ENCODE data around the gene CACNA1B. TPM values are rescaled to one million over a fixed set of nuclear protein-coding genes. Genes with fewer than 3 reads are reported as not detected.
"Not testable (repeated sequence)": the region's sequence is repeated elsewhere in the genome, so short reads cannot be mapped to it uniquely, and the experiment has no call there.

The CACNA1B gene
- 3.0 and 3.1 TPM in 2 replicates for total RNA-seq
- long read RNA-seq: 0 reads

DNA sequence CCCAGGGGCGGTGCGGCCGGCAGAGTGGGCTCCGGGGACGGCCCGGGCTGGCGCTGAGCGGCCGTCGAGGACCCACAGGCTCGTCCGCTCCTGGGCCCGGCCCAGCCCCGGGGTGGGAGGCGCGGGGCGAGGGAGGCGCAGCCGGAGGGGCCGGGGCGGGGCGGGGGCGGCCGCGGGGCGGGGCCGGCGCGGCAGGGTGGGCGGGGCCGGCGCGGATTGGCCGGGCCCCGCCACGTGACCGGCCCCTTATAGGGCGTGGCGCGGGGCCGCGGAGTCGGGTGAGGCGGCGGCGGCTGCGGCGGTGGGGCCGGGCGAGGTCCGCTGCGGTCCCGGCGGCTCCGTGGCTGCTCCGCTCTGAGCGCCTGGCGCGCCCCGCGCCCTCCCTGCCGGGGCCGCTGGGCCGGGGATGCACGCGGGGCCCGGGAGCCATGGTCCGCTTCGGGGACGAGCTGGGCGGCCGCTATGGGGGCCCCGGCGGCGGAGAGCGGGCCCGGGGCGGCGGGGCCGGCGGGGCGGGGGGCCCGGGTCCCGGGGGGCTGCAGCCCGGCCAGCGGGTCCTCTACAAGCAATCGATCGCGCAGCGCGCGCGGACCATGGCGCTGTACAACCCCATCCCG is at the start of gene CACNA1B:
Gene CACNA1B (plus strand): TSS at position 277 of the 617 bp plus-strand sequence. CDS start 152 bp downstream, at position 429.
- not testable (repeated sequence) for H3K27ac Mint-ChIP-seq (ENCODE audit: unreplicated experiment); H3K4me1 Mint-ChIP-seq; H3K9me3 Mint-ChIP-seq; H3K36me3 Mint-ChIP-seq (ENCODE audit: low read depth)
- H3K4me3 Mint-ChIP-seq: peak within 1 kb of the TSS; percentile 63
- H3K27me3 Mint-ChIP-seq (ENCODE audit: low read depth): peaks cover 44% of the 10 kb centered on the region
- peak; percentile 24 for DNase-seq (ENCODE audit: low read depth, low spot score)

GRCh38 chr9:137827908-137828526 is 49.6 kb upstream of the CACNA1B start:
- Mint-ChIP-seq H3K4me3 (no peak overlapping the region), H3K4me1 (no peaks in the 10 kb centered on the region), H3K27me3 (ENCODE audit: low read depth) (no peaks in the 10 kb centered on the region), H3K9me3 (no peaks in the 10 kb centered on the region), H3K36me3 (ENCODE audit: low read depth) (peaks cover 51% of the 10 kb centered on the region), H3K27ac (ENCODE audit: unreplicated experiment) (no peak overlapping the region)
- DNase-seq (ENCODE audit: low read depth, low spot score): no peak
- TF ChIP-seq CTCF (conservative IDR thresholded peaks at IDR 0.05): no peak

DNA sequence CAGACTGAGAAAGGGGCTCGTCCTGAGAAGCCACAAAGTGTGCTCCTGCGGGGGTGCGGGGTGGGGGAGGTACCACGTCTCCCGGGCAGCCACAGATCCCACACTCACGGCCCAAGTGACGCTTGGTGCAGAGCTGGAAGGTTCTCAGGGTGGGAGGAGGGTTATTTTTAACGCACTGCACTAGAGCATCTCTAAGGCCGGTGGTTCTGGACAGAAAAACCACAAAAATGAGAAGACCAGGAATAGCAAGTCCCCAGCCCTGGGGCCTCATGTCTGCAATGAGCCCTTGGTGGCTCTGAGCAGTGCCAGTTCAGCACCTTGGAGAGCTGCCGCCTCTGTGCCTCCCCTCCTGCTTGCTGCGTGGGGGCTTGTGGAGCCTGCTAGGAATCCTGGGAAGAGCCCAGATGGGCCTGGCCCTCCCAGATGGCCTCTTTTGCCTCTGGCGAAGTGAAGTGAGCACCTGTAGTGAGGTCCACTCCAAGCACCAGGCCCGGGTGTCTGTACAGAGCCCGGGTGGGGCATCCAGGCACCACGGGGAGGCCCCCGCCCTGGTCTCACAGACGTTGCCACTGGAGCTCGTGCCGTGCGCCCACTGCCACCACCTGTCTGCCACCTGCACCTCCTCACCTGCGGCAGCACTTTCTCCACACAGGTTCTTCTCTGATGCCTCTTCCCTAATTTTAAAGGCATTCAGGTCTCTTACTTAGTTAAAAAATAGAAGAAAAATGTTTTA is 48.9 kb upstream of the CACNA1B start:
- peaks cover 50% of the 10 kb centered on the region for H3K36me3 Mint-ChIP-seq (ENCODE audit: low read depth)
- no peak for TF ChIP-seq CTCF (conservative IDR thresholded peaks at IDR 0.05)
- H3K4me3 Mint-ChIP-seq: no peak overlapping the region
- no peaks in the 10 kb centered on the region for H3K9me3 Mint-ChIP-seq
- no peak overlapping the region for H3K27ac Mint-ChIP-seq (ENCODE audit: unreplicated experiment)
- H3K27me3 Mint-ChIP-seq (ENCODE audit: low read depth): no peaks in the 10 kb centered on the region
- DNase-seq (ENCODE audit: low read depth, low spot score): peak; percentile 45
- H3K4me1 Mint-ChIP-seq: no peaks in the 10 kb centered on the region

GRCh38 chr9:137829260-137829996 is 48.2 kb upstream of the CACNA1B start:
- Mint-ChIP-seq H3K27me3 (ENCODE audit: low read depth) (no peaks in the 10 kb centered on the region), H3K4me3 (no peak overlapping the region), H3K4me1 (no peaks in the 10 kb centered on the region), H3K36me3 (ENCODE audit: low read depth) (peaks cover 43% of the 10 kb centered on the region), H3K27ac (ENCODE audit: unreplicated experiment) (peak overlapping the region; percentile 86), H3K9me3 (no peaks in the 10 kb centered on the region)
- no peak for TF ChIP-seq CTCF (conservative IDR thresholded peaks at IDR 0.05)
- no peak for DNase-seq (ENCODE audit: low read depth, low spot score)

GRCh38 chr9:137832191-137832700 is 45.3 kb upstream of the CACNA1B start:
- H3K27me3 Mint-ChIP-seq (ENCODE audit: low read depth): no peaks in the 10 kb centered on the region
- DNase-seq (ENCODE audit: low read depth, low spot score): no peak
- no peak overlapping the region for H3K4me3 Mint-ChIP-seq
- no peak for TF ChIP-seq CTCF (conservative IDR thresholded peaks at IDR 0.05)
- no peak overlapping the region for H3K27ac Mint-ChIP-seq (ENCODE audit: unreplicated experiment)
- H3K9me3 Mint-ChIP-seq: no peaks in the 10 kb centered on the region
- H3K36me3 Mint-ChIP-seq (ENCODE audit: low read depth): peaks cover 23% of the 10 kb centered on the region
- H3K4me1 Mint-ChIP-seq: no peaks in the 10 kb centered on the region

Data from neural crest cell (in vitro differentiated cells).